Activated CD4-positive, alpha-beta T cell treated with anti-CD3 and anti-CD28 coated beads for 48 hours (primary cell): Measurements from ENCODE around the gene PDE10A.

Source experiments
- DNase-seq: peaks from one replicate; pipeline ENCODE4 v3.0.0-alpha.2; 2020

The PDE10A gene

GRCh38 chr6:165653607-165654006 lies 9.4 kb downstream of the PDE10A start:
- DNase-seq: no peak

- no peak for DNase-seq
Measured at GRCh38 chr6:165653196-165653595, 9.8 kb downstream of the PDE10A start.

- DNase-seq: no peak
Measured at GRCh38 chr6:165652766-165653165, 10.3 kb downstream of the PDE10A start.

- no peak for DNase-seq
Measured at GRCh38 chr6:165649166-165650137, 13.6 kb downstream of the PDE10A start.

GRCh38 chr6:165647041-165647440 lies 16.0 kb downstream of the PDE10A start:
- no peak for DNase-seq

GRCh38 chr6:165645919-165646318 lies 17.1 kb downstream of the PDE10A start:
- DNase-seq: no peak

- no peak for DNase-seq
Measured at GRCh38 chr6:165644586-165645266, 18.3 kb downstream of the PDE10A start.

- no peak for DNase-seq
Measured at GRCh38 chr6:165643015-165643414, 20.0 kb downstream of the PDE10A start.

- DNase-seq: no peak
Measured at GRCh38 chr6:165641672-165642156, 21.3 kb downstream of the PDE10A start.

- DNase-seq: no peak
Measured at GRCh38 chr6:165640806-165641205, 22.2 kb downstream of the PDE10A start.

- no peak for DNase-seq
Measured at GRCh38 chr6:165638530-165638929, 24.5 kb downstream of the PDE10A start.

GRCh38 chr6:165637586-165637985 lies 25.5 kb downstream of the PDE10A start:
- no peak for DNase-seq

GRCh38 chr6:165636402-165637048 lies 26.5 kb downstream of the PDE10A start:
- no peak for DNase-seq

- DNase-seq: no peak
Measured at GRCh38 chr6:165635965-165636364, 27.1 kb downstream of the PDE10A start.

GRCh38 chr6:165634101-165634880 lies 28.8 kb downstream of the PDE10A start:
- DNase-seq: no peak

- no peak for DNase-seq
Measured at GRCh38 chr6:165632194-165632593, 30.8 kb downstream of the PDE10A start.

GRCh38 chr6:165630544-165630953 lies 32.5 kb downstream of the PDE10A start:
- DNase-seq: no peak

- no peak for DNase-seq
Measured at GRCh38 chr6:165628955-165629354, 34.1 kb downstream of the PDE10A start.

GRCh38 chr6:165627366-165627765 lies 35.7 kb downstream of the PDE10A start:
- no peak for DNase-seq

- DNase-seq: no peak
Measured at GRCh38 chr6:165626711-165627110, 36.3 kb downstream of the PDE10A start.

- no peak for DNase-seq
Measured at GRCh38 chr6:165624871-165625639, 38.0 kb downstream of the PDE10A start.

- DNase-seq: no peak
Measured at GRCh38 chr6:165621940-165622339, 41.1 kb downstream of the PDE10A start.
